Adrenal gland (tissue), 12 donors: ENCODE measurements around the gene NACC2. TPM values are rescaled to one million over a fixed set of nuclear protein-coding genes. Genes with fewer than 3 reads are reported as not detected.

ENCODE experiments used
- DNase-seq, 7 donors: peaks; one replicate each; pipeline ENCODE4 v3.0.0-alpha.2; 2019 to 2020
- H3K27ac ChIP-seq, 5 donors: fragments of 200-600 bp; sonication (generic) in 4 of 5; 1 replicate in 3 of 5; 2 replicates in 2 of 5; pipeline versions ENCODE4 v1.5.1 to v1.8.0; 2016 to 2020; ENCODE audit warnings: mild to moderate bottlenecking in 1 of 5
- H3K27me3 ChIP-seq: fragments of 200-600 bp; 2 replicates; pipeline ENCODE4 v1.8.0; 2021
- H3K36me3 ChIP-seq, 2 donors: fragments of 200-600 bp; replicated peaks in 1 of 2; 1 replicate in 1 of 2; 2 replicates in 1 of 2; pipeline versions ENCODE4 v1.5.1 to v1.8.0; 2018 to 2022
- H3K4me1 ChIP-seq, 2 donors: fragments of 200-600 bp; replicated peaks in 1 of 2; 1 replicate in 1 of 2; 2 replicates in 1 of 2; pipeline versions ENCODE4 v1.5.1 to v1.8.0; 2018 to 2021
- H3K4me3 ChIP-seq, 4 donors: fragments of 200-600 bp; sonication (generic) in 3 of 4; one replicate each; pipeline ENCODE4 v1.5.1; 2016 to 2018
- H3K9me3 ChIP-seq, 3 donors: fragments of 200-600 bp; sonication (generic) in 1 of 3; replicated peaks in 1 of 3; 1 replicate in 2 of 3; 2 replicates in 1 of 3; pipeline versions ENCODE4 v1.5.1 to v1.8.0; 2016 to 2021
- CTCF ChIP-seq, 6 experiments: fragments of 450-650 bp in 4 of 6; fragments of 200-600 bp in 2 of 6; sonication (generic) in 1 of 6; IDR thresholded peaks; 1 replicate in 5 of 6; 2 replicates in 1 of 6; pipeline versions ENCODE4 v1.5.1 to v1.8.0; 2016 to 2021; ENCODE audit warnings: antibody characterized with exemption in 6 of 6, mild to moderate bottlenecking in 2 of 6, moderate library complexity in 1 of 6
- POLR2A ChIP-seq, 2 donors: fragments of 450-650 bp; IDR thresholded peaks; one replicate each; pipeline ENCODE4 v1.6.1; 2017; ENCODE audit warnings: antibody characterized with exemption in 2 of 2, mild to moderate bottlenecking in 2 of 2, moderate library complexity in 1 of 2
- WGBS, 4 donors: extraction: QIAGEN DNeasy Blood & Tissue Kit in 2 of 4; methylation state at CpG; one replicate each; pipeline versions ENCODE4 v1.1.5 to v1.1.7; 2013 to 2017; 5-methylcytosine and 5-hydroxymethylcytosine counted together
- intact Hi-C, 2 donors: fragments of 100-400 bp; cut with DNase I; formaldehyde crosslinking; loops; one replicate each; pipeline versions ENCODE4 v1.14.1 to v1.15.0; 2022 to 2023
- polyA plus RNA-seq, 3 donors: library from polyadenylated mRNA; stranded (reverse); fragments of 200-250 nt in 2 of 3; fragments of 350-450 nt in 1 of 3; fragmentation: Illumina TruSeq in 1 of 3; extraction: RNeasy Lipid Tissue Mini Kit (QIAGEN cat#74804) in 1 of 3; gene quantifications; one replicate each; pipeline ENCODE4 v1.2.3, GENCODE V29; 2013 to 2014
- total RNA-seq, 9 donors: library from RNA; depleted of rRNA in 4 of 9; stranded (reverse); fragments of >200 nt in 4 of 9; fragments of 120-200 nt in 1 of 9; fragmentation: NEBNext Ultra II Directional in 1 of 9; extraction: Animal tissue kit (Norgen Biotek cat#: 25700) in 1 of 9; gene quantifications; one replicate each; pipeline versions ENCODE4 v1.1.0 to v1.2.4, GENCODE V29; 2013 to 2023
- donor health status: healthy with polysubstance abuse.
- donor health status: Bipolar disorder and iron deficiency.
- donor health status: DM: yes; HTN: yes; CAD: no.
- donor health status: DM: no; HTN: no; CAD: no.
- donor health status: DM: no; HTN: no; CAD: no.
- donor health status: DM: yes; HTN: yes; CAD: no.

The NACC2 gene
- total and polyA plus RNA-seq, 12 donors = 3.3 to 61.0 (median 35.3) TPM

GRCh38 chr9:135971892-135972291 lies 123.2 kb downstream of the NACC2 start:
- H3K27me3 ChIP-seq = no peaks in the 10 kb centered on the region
- H3K27ac ChIP-seq = no peak overlapping the region
- intact Hi-C loops = no loop called here
- 38 to 49% (median 48%) methylated on average over 6 to 13 of the region's 13 CpGs for WGBS, 4 donors
- TF ChIP-seq CTCF (IDR thresholded peaks at IDR 0.05) (no peak), POLR2A (IDR thresholded peaks at IDR 0.05) (no peak)
- no peaks in the 10 kb centered on the region for H3K36me3 ChIP-seq
- DNase-seq = peak in 1 of 7 donors; percentile 21
- H3K4me1 ChIP-seq = peaks cover 0 to 31% of the 10 kb centered on the region in 2 donors
- H3K9me3 ChIP-seq = no peaks in the 10 kb centered on the region
- H3K4me3 ChIP-seq = no peak overlapping the region

GRCh38 chr9:135971111-135971766 lies 123.8 kb downstream of the NACC2 start:
- H3K9me3 ChIP-seq = no peaks in the 10 kb centered on the region
- DNase-seq = no peak
- H3K27me3 ChIP-seq = no peaks in the 10 kb centered on the region
- intact Hi-C loops = no loop called here
- peaks cover 0 to 31% of the 10 kb centered on the region in 2 donors for H3K4me1 ChIP-seq
- no peak overlapping the region for H3K27ac ChIP-seq
- TF ChIP-seq POLR2A (IDR thresholded peaks at IDR 0.05) = no peak
- TF ChIP-seq CTCF (IDR thresholded peaks at IDR 0.05) = no peak
- H3K36me3 ChIP-seq = no peaks in the 10 kb centered on the region
- H3K4me3 ChIP-seq = no peak overlapping the region
- 66 to 81% (median 75%) methylated on average over 9 to 18 of the region's 18 CpGs for WGBS, 4 donors

GRCh38 chr9:135970128-135970815 lies 124.8 kb downstream of the NACC2 start:
- 78 to 90% (median 83%) methylated on average over 2 to 9 of the region's 9 CpGs for WGBS, 4 donors
- no peak overlapping the region for H3K4me3 ChIP-seq
- H3K36me3 ChIP-seq = no peaks in the 10 kb centered on the region
- peaks cover 0 to 31% of the 10 kb centered on the region in 2 donors for H3K4me1 ChIP-seq
- peak overlapping the region in 3 of 5 donors; percentile 27 to 87 (median 77) for H3K27ac ChIP-seq
- no peak for TF ChIP-seq POLR2A (IDR thresholded peaks at IDR 0.05)
- TF ChIP-seq CTCF (IDR thresholded peaks at IDR 0.05) = no peak
- no peaks in the 10 kb centered on the region for H3K27me3 ChIP-seq
- no peak for DNase-seq
- H3K9me3 ChIP-seq = no peaks in the 10 kb centered on the region
- intact Hi-C loops = no loop called here

- no peak overlapping the region for H3K4me3 ChIP-seq
- intact Hi-C loops = loop anchor here in 1 of 2 donors (10.0 kb wide), 1 partner anchor 264 kb away; the partner anchor contains the start of gene KCNT1
- H3K4me1 ChIP-seq = peaks cover 0 to 31% of the 10 kb centered on the region in 2 donors
- TF ChIP-seq POLR2A (IDR thresholded peaks at IDR 0.05) (no peak), CTCF (IDR thresholded peaks at IDR 0.05) (no peak)
- no peaks in the 10 kb centered on the region for H3K36me3 ChIP-seq
- no peaks in the 10 kb centered on the region for H3K27me3 ChIP-seq
- no peaks in the 10 kb centered on the region for H3K9me3 ChIP-seq
- peak in 3 of 7 donors; percentile 32 to 67 (median 38) for DNase-seq
- H3K27ac ChIP-seq = peak overlapping the region in 3 of 5 donors; percentile 58 to 87 (median 77)
- 34 to 41% (median 40%) methylated on average over 10 to 12 of the region's 12 CpGs for WGBS, 4 donors
These were observed 125.9 kb downstream of the NACC2 start for GRCh38 chr9:135969064-135969683.
